BLaER1 treated with 17β-estradiol and CSF1 and Interleukin-3, amounts not matched to agents 10 nM and 100 nM (cell line): ENCODE data around the gene CLDN16.

Experiments
- H3K27ac ChIP-seq, 11 experiments: shearing (Covaris generic); formaldehyde crosslinking; 2 replicates each; pipeline ENCODE4 v1.8.1; 2022
- H3K27me3 ChIP-seq, 11 experiments: shearing (Covaris generic); formaldehyde crosslinking; 2 replicates each; pipeline ENCODE4 v1.8.1; 2022
- H3K36me3 ChIP-seq, 11 experiments: shearing (Covaris generic); formaldehyde crosslinking; 2 replicates each; pipeline ENCODE4 v1.8.1; 2022
- H3K4me1 ChIP-seq, 10 experiments: shearing (Covaris generic); formaldehyde crosslinking; 2 replicates each; pipeline ENCODE4 v1.8.1; 2022
- H3K4me2 ChIP-seq, 11 experiments: shearing (Covaris generic); formaldehyde crosslinking; 2 replicates each; pipeline ENCODE4 v1.8.1; 2022
- H3K4me3 ChIP-seq, 10 experiments: shearing (Covaris generic); formaldehyde crosslinking; 2 replicates each; pipeline ENCODE4 v1.8.1; 2022
- H3K9ac ChIP-seq, 11 experiments: shearing (Covaris generic); formaldehyde crosslinking; 2 replicates each; pipeline ENCODE4 v1.8.1; 2022
- H3K9me3 ChIP-seq, 11 experiments: shearing (Covaris generic); formaldehyde crosslinking; replicated peaks in 1 of 11; 2 replicates each; pipeline ENCODE4 v1.8.1; 2022
- H4K20me1 ChIP-seq, 11 experiments: shearing (Covaris generic); formaldehyde crosslinking; 2 replicates each; pipeline ENCODE4 v1.8.1; 2022
- Cebpa-rat ChIP-seq, 11 experiments: shearing (Covaris generic); IDR thresholded peaks; 2 replicates each; pipeline ENCODE4 v1.8.1; 2022

Gene CLDN16

DNA sequence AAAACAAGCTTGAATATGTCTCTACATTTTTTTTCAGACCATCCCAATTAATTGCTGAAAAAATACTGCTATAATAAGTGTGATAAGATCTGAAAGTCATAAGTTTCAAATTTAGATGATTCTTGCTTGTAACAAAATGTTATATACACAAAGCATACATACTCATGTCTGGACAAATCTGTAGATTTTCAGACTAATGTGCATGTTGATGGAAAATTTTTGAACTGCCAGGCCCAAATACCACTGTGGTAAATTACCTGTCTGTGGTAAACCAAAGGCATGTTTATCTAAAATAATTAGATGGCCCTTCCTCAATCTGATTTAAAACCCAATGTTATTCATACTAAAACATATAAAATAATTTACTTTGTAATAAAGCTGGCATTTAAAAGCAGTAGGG lies 31.7 kb upstream of the CLDN16 start:
- Histone ChIP-seq H3K4me2 (no peak overlapping the region), H3K4me1 (no peaks in the 10 kb centered on the region), H3K9ac (no peak overlapping the region), H4K20me1 (no peaks in the 10 kb centered on the region), H3K4me3 (no peak overlapping the region), H3K27ac (no peak overlapping the region), H3K36me3 (no peaks in the 10 kb centered on the region), H3K9me3 (no peaks in the 10 kb centered on the region; a peak in 1 of 22 replicates), H3K27me3 (no peaks in the 10 kb centered on the region)
- TF ChIP-seq Cebpa-rat (IDR thresholded peaks at IDR 0.05), result no peak

DNA sequence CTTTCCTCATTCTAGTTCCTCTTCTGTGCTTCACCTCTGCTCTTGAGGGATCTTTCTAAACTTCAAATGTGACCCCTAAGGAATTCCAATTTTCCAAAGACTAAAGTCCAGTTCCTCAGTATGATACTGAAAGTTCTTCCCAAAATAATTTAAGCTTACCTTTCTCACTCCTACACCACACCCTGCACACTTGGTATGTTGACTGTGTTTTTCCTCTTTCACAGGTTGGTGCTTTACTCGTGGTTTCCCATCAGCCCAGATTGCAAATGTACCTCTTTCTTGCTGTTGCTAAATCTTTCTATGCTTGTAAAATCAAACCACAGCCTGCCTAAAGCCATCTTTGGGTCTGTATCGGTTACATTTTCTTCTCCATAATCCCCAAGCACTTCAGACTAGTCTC lies 30.5 kb upstream of the CLDN16 start:
- H4K20me1 ChIP-seq, result no peaks in the 10 kb centered on the region
- H3K4me2 ChIP-seq, result no peak overlapping the region
- H3K9me3 ChIP-seq, result no peaks in the 10 kb centered on the region; a peak in 1 of 22 replicates
- no peak overlapping the region for H3K4me3 ChIP-seq
- H3K36me3 ChIP-seq, result no peaks in the 10 kb centered on the region
- H3K27ac ChIP-seq, result no peak overlapping the region
- no peaks in the 10 kb centered on the region for H3K27me3 ChIP-seq
- TF ChIP-seq Cebpa-rat (IDR thresholded peaks at IDR 0.05), result no peak
- H3K9ac ChIP-seq, result no peak overlapping the region
- no peaks in the 10 kb centered on the region for H3K4me1 ChIP-seq

- Histone ChIP-seq H3K27ac (no peak overlapping the region), H4K20me1 (no peaks in the 10 kb centered on the region), H3K4me1 (no peaks in the 10 kb centered on the region), H3K4me2 (no peak overlapping the region), H3K27me3 (no peaks in the 10 kb centered on the region), H3K9me3 (no peaks in the 10 kb centered on the region), H3K36me3 (no peaks in the 10 kb centered on the region), H3K9ac (no peak overlapping the region), H3K4me3 (no peak overlapping the region)
- TF ChIP-seq Cebpa-rat (IDR thresholded peaks at IDR 0.05), result no peak
Observed at GRCh38 chr3:190359813-190360212, 28.1 kb upstream of the CLDN16 start.

GRCh38 chr3:190360228-190360627 lies 27.7 kb upstream of the CLDN16 start:
- no peak for TF ChIP-seq Cebpa-rat (IDR thresholded peaks at IDR 0.05)
- H3K9ac ChIP-seq, result no peak overlapping the region

GRCh38 chr3:190361791-190362190 lies 26.2 kb upstream of the CLDN16 start:
- Histone ChIP-seq H3K9ac (no peak overlapping the region), H3K27me3 (no peaks in the 10 kb centered on the region), H3K4me1 (no peaks in the 10 kb centered on the region), H3K4me3 (no peak overlapping the region), H3K36me3 (no peaks in the 10 kb centered on the region), H3K9me3 (no peaks in the 10 kb centered on the region), H3K4me2 (no peak overlapping the region), H3K27ac (no peak overlapping the region), H4K20me1 (no peaks in the 10 kb centered on the region)
- TF ChIP-seq Cebpa-rat (IDR thresholded peaks at IDR 0.05), result no peak

More at GRCh38 chr3:190360228-190360627, 27.7 kb upstream of the CLDN16 start:
- no peaks in the 10 kb centered on the region for H3K9me3 ChIP-seq
- no peaks in the 10 kb centered on the region for H4K20me1 ChIP-seq
- H3K27me3 ChIP-seq, result no peaks in the 10 kb centered on the region
- no peaks in the 10 kb centered on the region for H3K4me1 ChIP-seq
- H3K4me3 ChIP-seq, result no peak overlapping the region
- no peaks in the 10 kb centered on the region for H3K36me3 ChIP-seq
- no peak overlapping the region for H3K27ac ChIP-seq
- H3K4me2 ChIP-seq, result no peak overlapping the region

- no peak overlapping the region for H3K4me2 ChIP-seq
- H3K4me3 ChIP-seq, result no peak overlapping the region
- no peaks in the 10 kb centered on the region for H3K9me3 ChIP-seq
- H3K9ac ChIP-seq, result no peak overlapping the region
- TF ChIP-seq Cebpa-rat (IDR thresholded peaks at IDR 0.05), result no peak
- no peaks in the 10 kb centered on the region for H3K36me3 ChIP-seq
- H3K4me1 ChIP-seq, result no peaks in the 10 kb centered on the region
- no peaks in the 10 kb centered on the region for H3K27me3 ChIP-seq
- H3K27ac ChIP-seq, result no peak overlapping the region
- no peaks in the 10 kb centered on the region for H4K20me1 ChIP-seq
Observed at GRCh38 chr3:190362258-190362657, 25.7 kb upstream of the CLDN16 start.

- no peak overlapping the region for H3K4me3 ChIP-seq
- no peaks in the 10 kb centered on the region for H3K27me3 ChIP-seq
- H3K9me3 ChIP-seq, result no peaks in the 10 kb centered on the region
- H3K4me2 ChIP-seq, result no peak overlapping the region
- no peaks in the 10 kb centered on the region for H4K20me1 ChIP-seq
- H3K9ac ChIP-seq, result no peak overlapping the region
- H3K36me3 ChIP-seq, result no peaks in the 10 kb centered on the region
- no peak overlapping the region for H3K27ac ChIP-seq
- TF ChIP-seq Cebpa-rat (IDR thresholded peaks at IDR 0.05), result no peak
- no peaks in the 10 kb centered on the region for H3K4me1 ChIP-seq
Observed at GRCh38 chr3:190366133-190366532, 21.8 kb upstream of the CLDN16 start.

DNA sequence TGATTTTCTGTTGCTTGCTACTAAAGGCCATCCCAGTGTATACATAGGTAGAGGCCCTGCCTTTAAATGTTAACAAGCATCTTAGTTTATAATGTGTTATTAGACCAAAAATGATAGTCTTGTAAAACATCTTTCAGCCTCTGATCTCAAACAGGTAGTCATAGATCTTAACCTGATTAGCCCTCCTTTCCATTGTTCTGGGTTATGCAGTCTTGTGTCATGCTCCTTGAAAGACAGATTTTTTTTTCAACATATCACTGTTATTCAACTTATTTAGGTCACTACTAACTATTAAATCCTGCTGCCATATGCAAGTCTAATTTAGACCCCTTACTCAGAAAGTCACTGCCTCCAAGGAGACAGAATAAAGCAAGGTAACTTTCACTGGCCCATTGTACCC lies 19.1 kb upstream of the CLDN16 start:
- Histone ChIP-seq H3K4me1 (no peaks in the 10 kb centered on the region), H4K20me1 (no peaks in the 10 kb centered on the region), H3K36me3 (no peaks in the 10 kb centered on the region), H3K9ac (no peak overlapping the region), H3K4me3 (no peak overlapping the region), H3K9me3 (no peaks in the 10 kb centered on the region), H3K27me3 (no peaks in the 10 kb centered on the region), H3K27ac (no peak overlapping the region), H3K4me2 (no peak overlapping the region)
- TF ChIP-seq Cebpa-rat (IDR thresholded peaks at IDR 0.05), result no peak

GRCh38 chr3:190369668-190370295 lies 18.2 kb upstream of the CLDN16 start:
- H3K36me3 ChIP-seq, result no peaks in the 10 kb centered on the region
- no peak overlapping the region for H3K27ac ChIP-seq
- H3K9me3 ChIP-seq, result no peaks in the 10 kb centered on the region
- H3K4me2 ChIP-seq, result no peak overlapping the region
- no peak overlapping the region for H3K4me3 ChIP-seq
- no peak overlapping the region for H3K9ac ChIP-seq
- no peak for TF ChIP-seq Cebpa-rat (IDR thresholded peaks at IDR 0.05)
- no peaks in the 10 kb centered on the region for H4K20me1 ChIP-seq
- H3K27me3 ChIP-seq, result no peaks in the 10 kb centered on the region
- no peaks in the 10 kb centered on the region for H3K4me1 ChIP-seq

GRCh38 chr3:190370369-190370768 lies 17.6 kb upstream of the CLDN16 start:
- no peak overlapping the region for H3K4me3 ChIP-seq
- H4K20me1 ChIP-seq, result no peaks in the 10 kb centered on the region
- no peaks in the 10 kb centered on the region for H3K27me3 ChIP-seq
- H3K27ac ChIP-seq, result no peak overlapping the region
- H3K9ac ChIP-seq, result no peak overlapping the region
- TF ChIP-seq Cebpa-rat (IDR thresholded peaks at IDR 0.05), result no peak
- no peaks in the 10 kb centered on the region for H3K9me3 ChIP-seq
- H3K36me3 ChIP-seq, result no peaks in the 10 kb centered on the region
- peaks cover 0 to 3% (median 0%) of the 10 kb centered on the region in 10 experiments; a peak in 3 of 20 replicates for H3K4me1 ChIP-seq
- no peak overlapping the region for H3K4me2 ChIP-seq
